Measurements from ENCODE around the gene TSHZ2. TPM values are rescaled to one million over a fixed set of nuclear protein-coding genes. Genes with fewer than 3 reads are reported as not detected.
"Not testable (repeated sequence)": the region's sequence is repeated elsewhere in the genome, so short reads cannot be mapped to it uniquely, and the experiment has no call there.

TSHZ2 gene
- total RNA-seq, 1 donor from 2014 or later: 22.9 TPM

- Mint-ChIP-seq H3K36me3 (ENCODE audit: insufficient read depth) (no peaks in the 10 kb centered on the region), H3K27me3 (no peaks in the 10 kb centered on the region), H3K9me3 (ENCODE audit: low read depth) (no peaks in the 10 kb centered on the region), H3K4me1 (ENCODE audit: low read depth) (peaks cover 29% of the 10 kb centered on the region), H3K4me3 (ENCODE audit: low read depth) (no peak overlapping the region), H3K27ac (no peak overlapping the region)
- no peak for DNase-seq (ENCODE audit: low spot score, unreplicated experiment)
- no peak for TF ChIP-seq CTCF (IDR thresholded peaks at IDR 0.05; ENCODE audit: unreplicated experiment)
These were observed 9.0 kb upstream of the TSHZ2 start for GRCh38 chr20:52963131-52963530.

- Mint-ChIP-seq H3K27ac (no peak overlapping the region), H3K36me3 (ENCODE audit: insufficient read depth) (no peaks in the 10 kb centered on the region), H3K27me3 (no peaks in the 10 kb centered on the region), H3K4me3 (ENCODE audit: low read depth) (no peak overlapping the region), H3K9me3 (ENCODE audit: low read depth) (peaks cover 1% of the 10 kb centered on the region), H3K4me1 (ENCODE audit: low read depth) (peaks cover 25% of the 10 kb centered on the region)
- no peak for DNase-seq (ENCODE audit: low spot score, unreplicated experiment)
- TF ChIP-seq CTCF (IDR thresholded peaks at IDR 0.05; ENCODE audit: unreplicated experiment): no peak
These were observed 8.0 kb upstream of the TSHZ2 start for GRCh38 chr20:52964131-52964530.

GRCh38 chr20:52965380-52965779 is 6.8 kb upstream of the TSHZ2 start:
- H3K4me1 Mint-ChIP-seq (ENCODE audit: low read depth): peaks cover 24% of the 10 kb centered on the region
- H3K4me3 Mint-ChIP-seq (ENCODE audit: low read depth): peak overlapping the region; percentile 43
- H3K9me3 Mint-ChIP-seq (ENCODE audit: low read depth): peaks cover 3% of the 10 kb centered on the region

GRCh38 chr20:52965819-52966218 is 6.3 kb upstream of the TSHZ2 start:
- Mint-ChIP-seq H3K4me1 (ENCODE audit: low read depth) (peaks cover 24% of the 10 kb centered on the region), H3K27ac (peak overlapping the region; percentile 68), H3K9me3 (ENCODE audit: low read depth) (peaks cover 3% of the 10 kb centered on the region), H3K4me3 (ENCODE audit: low read depth) (no peak overlapping the region), H3K36me3 (ENCODE audit: insufficient read depth) (no peaks in the 10 kb centered on the region), H3K27me3 (no peaks in the 10 kb centered on the region)
- no peak for TF ChIP-seq CTCF (IDR thresholded peaks at IDR 0.05; ENCODE audit: unreplicated experiment)
- DNase-seq (ENCODE audit: low spot score, unreplicated experiment): no peak

More at GRCh38 chr20:52965380-52965779, 6.8 kb upstream of the TSHZ2 start:
- DNase-seq (ENCODE audit: low spot score, unreplicated experiment): no peak
- no peak for TF ChIP-seq CTCF (IDR thresholded peaks at IDR 0.05; ENCODE audit: unreplicated experiment)
- H3K27me3 Mint-ChIP-seq: no peaks in the 10 kb centered on the region
- no peaks in the 10 kb centered on the region for H3K36me3 Mint-ChIP-seq (ENCODE audit: insufficient read depth)
- H3K27ac Mint-ChIP-seq: peak overlapping the region; percentile 75

- H3K9me3 Mint-ChIP-seq (ENCODE audit: low read depth); H3K36me3 Mint-ChIP-seq (ENCODE audit: insufficient read depth); H3K27me3 Mint-ChIP-seq; H3K27ac Mint-ChIP-seq; DNase-seq (ENCODE audit: low spot score, unreplicated experiment); H3K4me3 Mint-ChIP-seq (ENCODE audit: low read depth): not testable (repeated sequence)
- peaks cover 24% of the 10 kb centered on the region for H3K4me1 Mint-ChIP-seq (ENCODE audit: low read depth)
These were observed 5.6 kb upstream of the TSHZ2 start for GRCh38 chr20:52966543-52966942.

GRCh38 chr20:52971498-52972189 is 514 bp upstream of the TSHZ2 start:
- DNase-seq (ENCODE audit: low spot score, unreplicated experiment): no peak
- peaks cover 3% of the 10 kb centered on the region for H3K9me3 Mint-ChIP-seq (ENCODE audit: low read depth)
- H3K27ac Mint-ChIP-seq: peak overlapping the region; percentile 73
- no peaks in the 10 kb centered on the region for H3K27me3 Mint-ChIP-seq
- no peak for TF ChIP-seq CTCF (IDR thresholded peaks at IDR 0.05; ENCODE audit: unreplicated experiment)
- peaks cover 26% of the 10 kb centered on the region for H3K4me1 Mint-ChIP-seq (ENCODE audit: low read depth)
- peak overlapping the region; percentile 58 for H3K4me3 Mint-ChIP-seq (ENCODE audit: low read depth)
- H3K36me3 Mint-ChIP-seq (ENCODE audit: insufficient read depth): no peaks in the 10 kb centered on the region

All from progenitor cell of endocrine pancreas (in vitro differentiated cells).